ENCODE data around the gene C9. TPM values are rescaled to one million over a fixed set of nuclear protein-coding genes. Genes with fewer than 3 reads are reported as not detected.
"Not testable (repeated sequence)": the region's sequence is repeated elsewhere in the genome, so short reads cannot be mapped to it uniquely, and the experiment has no call there.

The C9 gene
- total RNA-seq, 1 donor from 2014 or later, result not detected

GRCh38 chr5:39238366-39239105 lies 125.8 kb downstream of the C9 start:
- Mint-ChIP-seq H3K9me3 (ENCODE audit: unreplicated experiment) (no peaks in the 10 kb centered on the region), H3K4me1 (ENCODE audit: low read depth, unreplicated experiment) (no peaks in the 10 kb centered on the region), H3K4me3 (ENCODE audit: unreplicated experiment) (no peak overlapping the region), H3K36me3 (ENCODE audit: unreplicated experiment) (no peaks in the 10 kb centered on the region), H3K27me3 (ENCODE audit: unreplicated experiment) (no peaks in the 10 kb centered on the region), H3K27ac (ENCODE audit: unreplicated experiment) (no peak overlapping the region)
- DNase-seq, result no peak
- TF ChIP-seq, protein P1, sequence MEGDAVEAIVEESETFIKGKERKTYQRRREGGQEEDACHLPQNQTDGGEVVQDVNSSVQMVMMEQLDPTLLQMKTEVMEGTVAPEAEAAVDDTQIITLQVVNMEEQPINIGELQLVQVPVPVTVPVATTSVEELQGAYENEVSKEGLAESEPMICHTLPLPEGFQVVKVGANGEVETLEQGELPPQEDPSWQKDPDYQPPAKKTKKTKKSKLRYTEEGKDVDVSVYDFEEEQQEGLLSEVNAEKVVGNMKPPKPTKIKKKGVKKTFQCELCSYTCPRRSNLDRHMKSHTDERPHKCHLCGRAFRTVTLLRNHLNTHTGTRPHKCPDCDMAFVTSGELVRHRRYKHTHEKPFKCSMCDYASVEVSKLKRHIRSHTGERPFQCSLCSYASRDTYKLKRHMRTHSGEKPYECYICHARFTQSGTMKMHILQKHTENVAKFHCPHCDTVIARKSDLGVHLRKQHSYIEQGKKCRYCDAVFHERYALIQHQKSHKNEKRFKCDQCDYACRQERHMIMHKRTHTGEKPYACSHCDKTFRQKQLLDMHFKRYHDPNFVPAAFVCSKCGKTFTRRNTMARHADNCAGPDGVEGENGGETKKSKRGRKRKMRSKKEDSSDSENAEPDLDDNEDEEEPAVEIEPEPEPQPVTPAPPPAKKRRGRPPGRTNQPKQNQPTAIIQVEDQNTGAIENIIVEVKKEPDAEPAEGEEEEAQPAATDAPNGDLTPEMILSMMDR (IDR thresholded peaks at IDR 0.05; ENCODE audit: partially characterized antibody, unreplicated experiment), result no peak

GRCh38 chr5:39236718-39237117 lies 127.6 kb downstream of the C9 start:
- Mint-ChIP-seq H3K36me3 (ENCODE audit: unreplicated experiment) (no peaks in the 10 kb centered on the region), H3K27me3 (ENCODE audit: unreplicated experiment) (no peaks in the 10 kb centered on the region), H3K9me3 (ENCODE audit: unreplicated experiment) (no peaks in the 10 kb centered on the region), H3K4me3 (ENCODE audit: unreplicated experiment) (no peak overlapping the region), H3K4me1 (ENCODE audit: low read depth, unreplicated experiment) (no peaks in the 10 kb centered on the region), H3K27ac (ENCODE audit: unreplicated experiment) (no peak overlapping the region)
- DNase-seq, result no peak
- TF ChIP-seq, protein P1 (IDR thresholded peaks at IDR 0.05; ENCODE audit: partially characterized antibody, unreplicated experiment), result no peak

GRCh38 chr5:39235648-39236047 lies 128.6 kb downstream of the C9 start:
- H3K9me3 Mint-ChIP-seq (ENCODE audit: unreplicated experiment), result no peaks in the 10 kb centered on the region
- H3K4me3 Mint-ChIP-seq (ENCODE audit: unreplicated experiment), result no peak overlapping the region
- H3K4me1 Mint-ChIP-seq (ENCODE audit: low read depth, unreplicated experiment), result no peaks in the 10 kb centered on the region
- no peak for DNase-seq
- no peaks in the 10 kb centered on the region for H3K36me3 Mint-ChIP-seq (ENCODE audit: unreplicated experiment)
- H3K27me3 Mint-ChIP-seq (ENCODE audit: unreplicated experiment), result no peaks in the 10 kb centered on the region
- H3K27ac Mint-ChIP-seq (ENCODE audit: unreplicated experiment), result no peak overlapping the region
- TF ChIP-seq, protein P1 (IDR thresholded peaks at IDR 0.05; ENCODE audit: partially characterized antibody, unreplicated experiment), result no peak

- H3K27me3 Mint-ChIP-seq (ENCODE audit: unreplicated experiment); H3K4me1 Mint-ChIP-seq (ENCODE audit: low read depth, unreplicated experiment); DNase-seq: not testable (repeated sequence)
Observed at GRCh38 chr5:39234494-39234893, 129.8 kb downstream of the C9 start.

More at GRCh38 chr5:39234494-39234893, 129.8 kb downstream of the C9 start:
- not testable (repeated sequence) for H3K9me3 Mint-ChIP-seq (ENCODE audit: unreplicated experiment); H3K27ac Mint-ChIP-seq (ENCODE audit: unreplicated experiment); H3K36me3 Mint-ChIP-seq (ENCODE audit: unreplicated experiment); H3K4me3 Mint-ChIP-seq (ENCODE audit: unreplicated experiment)

Other genes starting within 250 kb of the C9 start
- gene FYB1, start 144.9 kb downstream of the C9 start, total RNA-seq (ENCODE audit: unreplicated experiment), result not detected
- 1.4 TPM for gene DAB2, start 60.5 kb upstream of the C9 start, total RNA-seq (ENCODE audit: unreplicated experiment)